ENCODE data around the gene FOXJ2. TPM values are rescaled to one million over a fixed set of nuclear protein-coding genes. Genes with fewer than 3 reads are reported as not detected.

The FOXJ2 gene
- total and polyA plus RNA-seq, 2 experiments from 2014 or later = 10.0 to 19.0 TPM

DNA sequence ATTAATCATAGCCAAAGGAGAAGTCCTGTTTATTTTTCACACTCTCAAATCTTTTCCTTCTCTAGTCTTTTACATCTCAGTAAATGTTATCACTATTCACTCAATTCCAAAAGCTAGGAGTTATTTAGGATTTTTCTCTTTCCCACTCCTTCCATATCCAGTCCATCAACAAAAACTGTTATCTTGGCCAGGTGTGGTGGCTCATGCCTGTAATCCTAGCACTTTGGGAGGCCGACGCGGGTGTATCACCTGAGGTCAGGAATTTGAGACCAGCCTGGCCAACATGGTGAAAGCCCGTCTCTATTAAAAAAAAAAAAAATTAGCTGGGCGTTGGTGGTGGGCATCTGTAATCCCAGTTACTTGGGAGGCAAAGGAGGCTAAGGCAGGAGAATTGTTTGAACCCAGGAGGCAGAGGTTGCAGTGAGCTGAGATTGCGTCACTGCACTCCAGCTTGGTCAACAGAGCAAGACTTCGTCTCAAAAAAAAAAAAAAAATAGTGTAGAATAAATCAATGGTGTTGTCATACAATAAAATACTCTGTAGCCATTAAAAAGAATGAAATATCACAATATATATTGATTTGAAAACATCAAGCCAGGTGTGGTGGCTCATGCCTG is 46.6 kb upstream of the FOXJ2 start:
- H3K4me1 ChIP-seq (ENCODE audit: insufficient read depth) = no peaks in the 10 kb centered on the region
- H3K4me3 ChIP-seq = no peak overlapping the region
- DNase-seq (ENCODE audit: low spot score) = no peak
- no peaks in the 10 kb centered on the region for H3K9me3 ChIP-seq (ENCODE audit: low read depth)
- H3K36me3 ChIP-seq (replicated peaks; ENCODE audit: insufficient read depth, low read depth) = no peaks in the 10 kb centered on the region
- 74% methylated on average over 7 of the region's 7 CpGs for WGBS (ENCODE audit: low lambda C conversion rate, missing lambda C conversion rate)
- H3K9me2 ChIP-seq (replicated peaks; ENCODE audit: insufficient read depth) = no peaks in the 10 kb centered on the region
- no peak overlapping the region for H2AFZ ChIP-seq
- H3K27me3 ChIP-seq = no peaks in the 10 kb centered on the region
- no peak for TF ChIP-seq EZH2 (IDR thresholded peaks at IDR 0.05; ENCODE audit: borderline replicate concordance)
- TF ChIP-seq, protein P1, sequence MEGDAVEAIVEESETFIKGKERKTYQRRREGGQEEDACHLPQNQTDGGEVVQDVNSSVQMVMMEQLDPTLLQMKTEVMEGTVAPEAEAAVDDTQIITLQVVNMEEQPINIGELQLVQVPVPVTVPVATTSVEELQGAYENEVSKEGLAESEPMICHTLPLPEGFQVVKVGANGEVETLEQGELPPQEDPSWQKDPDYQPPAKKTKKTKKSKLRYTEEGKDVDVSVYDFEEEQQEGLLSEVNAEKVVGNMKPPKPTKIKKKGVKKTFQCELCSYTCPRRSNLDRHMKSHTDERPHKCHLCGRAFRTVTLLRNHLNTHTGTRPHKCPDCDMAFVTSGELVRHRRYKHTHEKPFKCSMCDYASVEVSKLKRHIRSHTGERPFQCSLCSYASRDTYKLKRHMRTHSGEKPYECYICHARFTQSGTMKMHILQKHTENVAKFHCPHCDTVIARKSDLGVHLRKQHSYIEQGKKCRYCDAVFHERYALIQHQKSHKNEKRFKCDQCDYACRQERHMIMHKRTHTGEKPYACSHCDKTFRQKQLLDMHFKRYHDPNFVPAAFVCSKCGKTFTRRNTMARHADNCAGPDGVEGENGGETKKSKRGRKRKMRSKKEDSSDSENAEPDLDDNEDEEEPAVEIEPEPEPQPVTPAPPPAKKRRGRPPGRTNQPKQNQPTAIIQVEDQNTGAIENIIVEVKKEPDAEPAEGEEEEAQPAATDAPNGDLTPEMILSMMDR (IDR thresholded peaks at IDR 0.05; ENCODE audit: poor library complexity) = no peak
- TF ChIP-seq EZH2phosphoT487 (IDR thresholded peaks at IDR 0.05; ENCODE audit: low read depth, severe bottlenecking, unreplicated experiment) = no peak
- no peaks in the 10 kb centered on the region for H4K20me1 ChIP-seq (ENCODE audit: insufficient read depth, poor library complexity, severe bottlenecking)
- H3K27ac ChIP-seq = no peak overlapping the region
- H3K79me2 ChIP-seq = no peaks in the 10 kb centered on the region
- H3K4me2 ChIP-seq = no peak overlapping the region

DNA sequence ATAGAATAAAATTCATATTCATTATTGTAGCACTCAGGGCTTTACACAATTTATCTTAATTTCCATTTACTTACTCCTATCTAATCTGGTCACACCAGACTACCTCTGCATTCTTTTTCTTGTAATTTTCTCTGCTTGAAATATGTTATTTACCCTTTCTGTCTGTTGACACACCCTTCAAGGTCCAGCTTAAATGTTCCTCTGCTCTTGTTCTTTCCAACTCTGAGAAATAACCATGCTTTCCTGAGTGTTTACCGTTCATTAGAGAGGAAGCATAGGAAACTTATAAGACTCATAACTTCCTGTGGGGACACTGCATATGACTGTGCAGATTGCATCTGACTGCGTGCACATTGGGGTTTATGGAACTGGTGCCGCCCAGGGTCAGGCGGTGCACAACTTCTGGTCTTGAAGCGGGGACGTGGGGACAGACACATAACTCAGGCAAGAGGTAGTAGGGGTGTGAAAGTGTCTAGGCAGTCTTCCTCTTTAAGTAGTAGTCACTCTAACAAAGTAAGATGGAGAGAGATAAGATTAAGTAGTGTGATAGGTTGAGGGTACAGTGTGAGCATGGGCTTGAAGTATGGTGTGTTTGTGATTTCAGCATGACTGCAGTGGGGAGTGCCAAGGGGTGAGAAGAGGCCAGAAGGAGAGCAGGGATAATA is 42.6 kb upstream of the FOXJ2 start:
- no peak for DNase-seq (ENCODE audit: low spot score)

DNA sequence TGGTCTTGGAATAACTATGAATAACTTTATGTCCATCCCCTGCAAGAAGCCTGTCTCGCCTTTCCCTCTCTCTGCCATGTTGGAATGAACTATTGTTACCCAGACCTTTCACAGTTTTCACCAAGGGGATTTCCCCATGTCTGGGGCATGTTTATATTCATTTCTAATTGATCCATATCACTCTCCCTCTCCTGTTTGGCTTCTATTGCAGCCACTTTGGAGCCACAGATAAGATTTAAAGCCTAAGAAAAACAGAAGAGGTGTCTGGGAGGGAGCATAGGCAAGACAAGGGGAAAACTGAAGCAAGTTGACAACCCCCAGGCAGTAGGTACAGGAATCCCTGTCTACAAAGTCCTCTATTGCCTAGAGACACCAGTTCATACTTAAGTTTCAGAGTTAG is 41.0 kb upstream of the FOXJ2 start:
- H3K4me2 ChIP-seq = no peak overlapping the region
- no peaks in the 10 kb centered on the region for H4K20me1 ChIP-seq (ENCODE audit: insufficient read depth, poor library complexity, severe bottlenecking)
- no peak for TF ChIP-seq EZH2phosphoT487 (IDR thresholded peaks at IDR 0.05; ENCODE audit: low read depth, severe bottlenecking, unreplicated experiment)
- H3K27me3 ChIP-seq = no peaks in the 10 kb centered on the region
- H3K9me2 ChIP-seq (replicated peaks; ENCODE audit: insufficient read depth) = no peaks in the 10 kb centered on the region
- WGBS (ENCODE audit: low lambda C conversion rate, missing lambda C conversion rate) = 76% methylated on average over 1 of the region's 1 CpG
- no peak overlapping the region for H2AFZ ChIP-seq
- no peaks in the 10 kb centered on the region for H3K4me1 ChIP-seq (ENCODE audit: insufficient read depth)
- no peak for DNase-seq (ENCODE audit: low spot score)
- H3K79me2 ChIP-seq = no peaks in the 10 kb centered on the region
- H3K36me3 ChIP-seq (replicated peaks; ENCODE audit: insufficient read depth, low read depth) = no peaks in the 10 kb centered on the region
- H3K4me3 ChIP-seq = no peak overlapping the region
- no peak overlapping the region for H3K27ac ChIP-seq
- H3K9me3 ChIP-seq (ENCODE audit: low read depth) = no peaks in the 10 kb centered on the region

More for the DNA sequence above, 42.6 kb upstream of the FOXJ2 start:
- no peak overlapping the region for H2AFZ ChIP-seq
- H3K9me3 ChIP-seq (ENCODE audit: low read depth) = no peaks in the 10 kb centered on the region
- H4K20me1 ChIP-seq (ENCODE audit: insufficient read depth, poor library complexity, severe bottlenecking) = no peaks in the 10 kb centered on the region
- H3K4me2 ChIP-seq = no peak overlapping the region
- TF ChIP-seq EZH2phosphoT487 (IDR thresholded peaks at IDR 0.05; ENCODE audit: low read depth, severe bottlenecking, unreplicated experiment) (no peak), EZH2 (IDR thresholded peaks at IDR 0.05; ENCODE audit: borderline replicate concordance) (no peak)
- TF ChIP-seq, protein P1 (IDR thresholded peaks at IDR 0.05; ENCODE audit: poor library complexity) = no peak
- no peaks in the 10 kb centered on the region for H3K79me2 ChIP-seq
- no peaks in the 10 kb centered on the region for H3K9me2 ChIP-seq (replicated peaks; ENCODE audit: insufficient read depth)
- H3K36me3 ChIP-seq (replicated peaks; ENCODE audit: insufficient read depth, low read depth) = no peaks in the 10 kb centered on the region
- no peaks in the 10 kb centered on the region for H3K4me1 ChIP-seq (ENCODE audit: insufficient read depth)
- no peak overlapping the region for H3K27ac ChIP-seq
- 41% methylated on average over 6 of the region's 6 CpGs for WGBS (ENCODE audit: low lambda C conversion rate, missing lambda C conversion rate)
- no peaks in the 10 kb centered on the region for H3K27me3 ChIP-seq
- H3K4me3 ChIP-seq = no peak overlapping the region

DNA sequence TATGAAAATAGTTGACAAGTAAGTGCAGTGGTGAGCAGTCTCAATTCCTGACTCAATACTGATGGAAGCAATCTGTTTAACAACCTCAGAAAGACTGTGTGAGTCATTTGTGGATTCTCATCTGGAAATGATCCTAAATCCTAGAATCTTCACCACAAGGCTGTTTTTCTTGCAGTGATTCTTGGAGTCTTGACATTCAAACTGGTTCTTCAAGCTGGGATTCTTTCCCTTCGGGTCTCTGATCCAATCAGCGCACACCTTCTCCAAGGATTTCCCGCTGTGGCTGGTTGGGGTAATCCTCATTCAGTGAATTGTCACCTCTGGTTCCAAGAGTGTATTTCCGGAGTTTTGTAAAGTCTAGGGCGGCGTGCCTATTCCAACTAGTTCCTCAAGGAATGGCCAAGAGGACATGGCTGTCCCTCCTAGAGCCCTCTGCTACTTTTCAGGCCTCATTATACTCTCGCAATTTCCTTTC is 37.7 kb upstream of the FOXJ2 start:
- Histone ChIP-seq H2AFZ (no peak overlapping the region), H3K4me3 (no peak overlapping the region), H3K36me3 (replicated peaks; ENCODE audit: insufficient read depth, low read depth) (no peaks in the 10 kb centered on the region), H3K9me3 (ENCODE audit: low read depth) (no peaks in the 10 kb centered on the region), H3K79me2 (no peaks in the 10 kb centered on the region), H4K20me1 (ENCODE audit: insufficient read depth, poor library complexity, severe bottlenecking) (no peaks in the 10 kb centered on the region), H3K4me2 (no peak overlapping the region), H3K9me2 (replicated peaks; ENCODE audit: insufficient read depth) (no peaks in the 10 kb centered on the region), H3K4me1 (ENCODE audit: insufficient read depth) (no peaks in the 10 kb centered on the region), H3K27me3 (no peaks in the 10 kb centered on the region), H3K27ac (peak overlapping the region; percentile 17)
- TF ChIP-seq EZH2 (IDR thresholded peaks at IDR 0.05; ENCODE audit: borderline replicate concordance) = no peak
- TF ChIP-seq, protein P1 (IDR thresholded peaks at IDR 0.05; ENCODE audit: poor library complexity) = no peak
- no peak for TF ChIP-seq EZH2phosphoT487 (IDR thresholded peaks at IDR 0.05; ENCODE audit: low read depth, severe bottlenecking, unreplicated experiment)
- 59% methylated on average over 7 of the region's 7 CpGs for WGBS (ENCODE audit: low lambda C conversion rate, missing lambda C conversion rate)
- DNase-seq (ENCODE audit: low spot score) = peak; percentile 20
